HG03575 (cell line): Measurements from ENCODE around the gene MMRN2.
"Not testable (repeated sequence)": the region's sequence is repeated elsewhere in the genome, so short reads cannot be mapped to it uniquely, and the experiment has no call there.

Experiments
- ATAC-seq: cut with Tn5 transposase; IDR thresholded peaks from one replicate; pipeline ENCODE4 v1.9.1; 2021; ENCODE audit not compliant: unreplicated experiment, insufficient number of reproducible peaks, low FRiP score; ENCODE audit errors: extremely low read depth

Gene MMRN2

DNA sequence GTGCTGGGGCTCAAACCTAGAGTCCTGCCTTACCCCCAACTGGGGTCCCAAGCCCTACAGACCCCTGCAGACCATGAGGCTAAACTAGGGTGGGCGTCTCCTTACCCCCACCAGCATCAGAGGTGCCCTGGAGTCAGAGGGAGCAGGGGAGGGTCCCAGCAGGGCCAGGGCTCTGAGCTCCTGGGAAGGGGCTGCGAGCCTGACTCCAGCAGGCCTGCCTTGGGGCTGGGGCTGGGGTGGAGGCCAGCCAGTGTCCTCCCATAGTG, 2.3 kb upstream of the MMRN2 start:
- no peak for ATAC-seq

DNA sequence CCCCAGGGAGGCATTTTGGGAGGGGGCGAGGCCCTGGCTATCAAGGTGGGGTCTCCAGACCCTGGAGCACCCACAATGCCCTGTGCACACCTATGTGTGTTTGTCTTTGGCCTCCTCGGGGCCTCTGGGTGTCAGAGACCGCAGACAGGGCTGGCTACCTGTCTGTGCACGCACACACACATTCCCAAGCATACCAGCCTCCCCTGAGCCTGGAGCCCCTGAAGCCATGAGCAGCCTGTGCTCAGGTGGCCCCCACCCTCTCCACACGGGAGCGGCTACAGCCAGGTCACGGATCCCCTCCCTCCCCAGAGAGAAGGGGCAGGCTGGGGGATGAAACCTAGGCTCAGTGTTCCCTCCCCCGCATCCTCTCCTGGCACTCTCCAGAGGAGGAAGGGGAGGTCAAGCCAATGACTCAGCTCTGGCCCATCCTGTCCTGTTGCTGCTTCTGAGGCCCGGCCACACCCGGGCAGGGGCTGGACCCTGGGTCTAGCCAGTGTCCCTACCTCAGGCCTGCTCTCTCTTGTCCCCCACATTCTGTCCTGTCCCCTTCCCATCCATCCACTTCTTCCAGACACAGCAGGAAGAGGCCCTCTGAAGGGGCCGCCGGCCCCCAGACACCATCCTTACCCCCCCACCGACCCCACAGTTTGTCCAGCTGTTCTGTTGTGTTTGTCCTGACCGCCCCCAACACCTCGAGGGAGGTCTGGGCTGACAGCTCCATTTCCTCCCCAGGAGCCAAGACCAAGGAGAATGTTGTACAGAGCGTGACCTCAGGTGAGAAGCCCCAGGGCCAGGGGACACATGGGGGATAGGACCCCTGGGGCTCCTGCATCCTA, 1.7 kb upstream of the MMRN2 start:
- no peak for ATAC-seq

DNA sequence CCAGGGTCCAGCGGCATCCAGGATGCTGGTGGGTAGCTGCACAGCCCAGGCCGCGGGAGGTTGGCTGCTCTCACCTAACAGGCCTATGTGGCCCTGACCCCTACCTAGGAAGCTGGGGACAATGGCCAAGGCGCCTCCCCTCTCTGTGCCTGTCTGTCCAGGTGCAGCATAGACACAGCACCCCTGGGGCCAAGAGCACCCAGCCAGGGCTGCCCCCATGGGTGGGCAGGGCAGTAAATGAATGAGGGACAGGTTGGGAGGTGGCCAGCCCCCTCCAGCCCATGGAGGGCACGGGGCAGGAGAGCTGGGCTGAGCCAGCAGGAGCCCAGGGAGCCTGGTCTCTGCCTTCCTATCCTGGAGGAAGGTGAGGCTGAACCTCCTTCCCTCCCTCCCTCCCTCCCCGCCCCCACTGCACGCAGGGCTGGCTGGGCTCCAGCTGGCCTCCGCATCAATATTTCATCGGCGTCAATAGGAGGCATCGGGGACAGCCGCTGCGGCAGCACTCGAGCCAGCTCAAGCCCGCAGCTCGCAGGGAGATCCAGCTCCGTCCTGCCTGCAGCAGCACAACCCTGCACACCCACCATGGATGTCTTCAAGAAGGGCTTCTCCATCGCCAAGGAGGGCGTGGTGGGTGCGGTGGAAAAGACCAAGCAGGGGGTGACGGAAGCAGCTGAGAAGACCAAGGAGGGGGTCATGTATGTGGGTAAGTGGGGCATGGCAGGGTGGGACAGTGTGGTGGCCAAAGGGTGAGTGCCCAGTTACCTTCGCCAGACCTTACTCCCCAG, 893 bp upstream of the MMRN2 start, which contains the start of gene SNCG:
Gene SNCG, plus strand, starts transcription at position 484 of the 785 bp plus-strand sequence. Its CDS starts 99 bp downstream, at position 583.
- no peak for ATAC-seq

DNA sequence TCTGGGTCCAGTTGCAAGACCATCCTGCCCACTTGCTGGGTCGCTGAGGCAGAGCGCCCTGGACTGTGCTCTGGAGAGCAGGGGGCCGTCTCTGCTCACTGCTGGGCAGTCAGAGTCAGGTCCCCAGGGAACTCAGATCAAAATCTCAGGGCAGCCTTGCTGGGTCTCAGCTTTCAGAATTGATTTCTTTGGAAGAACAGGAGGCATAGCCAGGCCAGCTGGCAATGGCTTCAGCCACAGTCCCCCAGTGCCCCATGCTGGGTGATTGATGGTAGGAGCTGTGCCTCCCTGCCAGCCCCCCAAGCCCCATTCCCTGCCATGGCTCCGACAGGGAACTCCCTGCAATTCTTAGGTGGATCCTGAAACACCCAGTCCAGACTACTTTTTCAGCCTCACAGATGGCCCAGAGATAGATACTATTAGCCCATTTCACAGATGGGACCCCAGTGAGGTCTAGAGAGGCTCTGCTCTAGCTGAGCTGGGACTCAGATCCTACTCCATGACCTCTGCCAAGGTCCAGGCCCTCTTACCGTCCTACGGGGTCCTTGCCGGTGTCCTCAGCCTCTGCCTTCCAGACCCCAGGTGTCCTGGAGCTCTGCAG, 467 bp downstream of the MMRN2 start:
- no peak for ATAC-seq

DNA sequence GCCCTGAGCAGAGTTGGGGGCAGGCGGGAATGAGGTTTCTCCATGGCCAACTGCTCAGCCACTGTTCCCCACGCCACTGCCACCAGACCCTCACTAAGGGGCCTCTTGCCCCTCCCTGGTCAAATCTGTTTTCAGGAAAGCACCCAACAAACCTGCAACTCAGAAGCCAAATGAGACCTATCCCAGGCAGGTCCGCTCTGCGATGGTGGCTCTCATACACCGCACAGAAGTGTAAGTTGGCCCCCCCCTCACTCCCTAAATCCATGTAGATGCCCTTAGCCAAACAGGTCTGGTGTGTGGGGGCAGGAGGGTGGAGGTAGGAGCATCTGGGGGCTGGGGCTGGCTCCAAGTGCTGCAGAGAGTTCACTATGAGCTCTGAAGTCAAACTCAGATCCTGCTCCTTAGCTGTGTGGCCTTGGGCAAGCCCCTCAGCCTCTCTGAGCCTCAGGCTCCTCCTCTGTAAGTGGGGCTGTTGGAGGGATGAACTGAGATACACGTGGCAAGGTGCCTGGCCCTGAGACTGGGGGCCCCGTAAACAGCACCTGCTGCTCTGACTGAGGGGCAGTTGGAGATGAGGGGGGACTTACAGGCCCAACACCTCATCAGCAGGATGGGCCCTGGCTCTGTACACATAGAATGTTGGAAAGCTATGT, 1.1 kb downstream of the MMRN2 start:
- ATAC-seq = no peak

DNA sequence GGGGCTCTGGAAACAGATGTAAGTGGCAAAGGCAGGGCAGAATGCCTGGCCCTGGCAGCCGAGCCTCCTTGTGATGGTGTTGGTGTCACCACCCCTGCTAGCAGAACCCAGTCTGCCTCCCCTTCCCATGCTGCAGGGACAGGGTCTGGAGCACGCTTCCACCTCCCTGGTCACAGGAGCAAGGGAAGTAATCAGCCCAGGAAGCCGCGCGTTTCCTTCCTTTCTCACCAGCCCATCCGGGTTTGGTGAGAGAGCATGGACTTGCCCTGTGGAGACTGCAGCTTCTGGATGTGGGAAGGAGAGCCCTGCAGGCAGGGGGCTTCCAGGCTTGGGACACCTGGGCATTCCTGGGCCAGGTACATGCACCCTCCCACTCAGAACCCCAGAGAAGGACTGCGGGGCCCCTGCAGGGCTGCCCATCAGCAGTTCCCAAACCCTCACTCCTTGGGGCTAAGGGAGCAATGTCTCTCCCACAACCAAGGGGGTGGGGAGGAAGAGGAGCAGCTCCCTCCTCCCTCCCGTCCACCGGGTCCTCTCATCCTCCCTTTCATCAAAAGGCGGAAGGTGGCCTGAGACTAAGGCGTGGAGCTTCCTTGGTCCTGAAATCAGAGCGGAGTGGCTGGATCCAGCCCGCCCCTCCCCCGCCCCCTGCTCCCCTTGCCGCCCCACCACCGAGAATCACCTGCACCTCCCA, 1.8 kb downstream of the MMRN2 start:
- ATAC-seq = no peak

DNA sequence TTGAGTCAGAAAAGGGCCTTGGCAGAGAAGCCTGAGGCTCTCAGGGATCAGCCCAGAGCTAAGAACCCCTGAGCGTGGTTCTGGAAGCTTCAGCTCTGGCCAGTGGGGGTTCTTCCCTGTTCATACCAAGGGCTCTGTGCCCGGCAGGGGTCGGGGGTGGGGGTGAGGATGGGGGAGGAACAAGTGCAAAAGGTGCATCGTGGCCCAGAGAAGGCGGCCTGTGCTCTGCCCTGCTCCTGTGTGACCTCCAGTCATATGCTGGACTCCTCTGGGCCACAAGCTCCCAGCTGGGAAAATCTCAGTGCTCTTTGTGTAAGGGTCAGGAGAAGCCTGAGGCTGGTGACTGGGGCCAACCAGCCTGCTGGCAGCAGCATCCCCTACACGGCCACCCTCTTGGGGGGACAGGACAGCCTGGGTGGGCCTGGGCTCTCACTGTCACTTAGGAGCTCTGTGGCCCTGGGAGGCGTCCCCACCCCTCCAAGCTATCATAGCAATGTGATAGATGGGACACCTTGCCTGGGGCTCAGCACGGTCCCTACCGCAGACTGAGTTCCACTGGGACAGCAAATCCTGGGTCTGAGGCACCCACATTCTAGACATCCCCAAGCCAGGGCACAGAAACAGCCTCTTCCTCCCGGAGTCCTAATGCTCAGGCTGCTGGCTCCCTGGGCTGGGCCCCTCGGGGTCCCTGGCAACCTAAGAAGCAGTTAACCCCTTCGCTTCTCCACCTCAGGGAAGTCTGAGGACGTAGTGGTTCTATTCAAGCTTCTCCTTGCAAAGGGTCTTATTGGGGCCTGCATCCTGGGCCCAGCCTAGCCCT, 2.5 kb downstream of the MMRN2 start:
- no peak for ATAC-seq

DNA sequence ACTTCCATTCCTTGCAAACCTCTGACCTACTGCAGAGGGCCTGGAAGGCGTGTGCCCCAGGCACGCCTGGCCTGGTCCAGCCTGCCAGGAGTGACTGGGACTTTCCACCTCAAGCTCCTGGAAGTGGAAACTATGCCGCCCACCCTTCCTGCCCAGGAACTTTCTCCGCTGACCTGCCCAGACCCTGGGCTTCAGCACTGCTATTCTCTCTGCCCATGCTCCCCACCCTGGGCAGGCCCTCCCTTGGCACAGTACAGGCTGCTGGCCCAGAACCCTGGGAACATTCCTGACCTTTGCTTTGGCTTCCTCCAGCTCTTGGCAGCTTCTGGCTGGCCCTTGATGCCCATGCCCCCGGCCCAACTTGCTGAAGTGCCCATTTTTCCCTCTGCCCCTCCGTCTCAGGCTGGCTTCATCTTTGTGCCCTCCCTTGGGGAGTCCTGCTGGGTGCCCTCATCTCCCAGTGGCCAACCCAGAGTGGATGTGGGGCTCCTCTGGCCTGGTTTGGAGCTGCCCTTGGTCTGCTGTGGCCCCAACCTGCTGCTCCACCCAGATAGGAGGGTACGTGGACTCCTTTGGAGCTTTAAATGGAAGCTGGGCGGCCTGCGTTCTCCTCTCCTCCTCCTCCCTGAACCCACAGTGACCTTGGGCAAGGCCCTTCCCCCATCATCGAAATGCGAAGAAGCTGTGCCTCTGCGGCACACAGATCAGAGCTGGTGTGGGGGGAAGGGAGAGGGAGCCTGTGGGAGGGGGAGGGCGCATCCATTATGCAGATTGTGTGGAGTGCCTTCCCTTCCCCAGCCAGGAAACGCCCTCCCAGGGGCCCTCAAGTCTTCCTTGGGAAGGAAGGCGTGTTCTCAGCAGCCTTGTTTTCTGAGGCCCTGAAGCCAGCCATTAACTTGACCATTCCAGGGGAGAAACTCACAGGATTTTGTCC, 3.4 kb downstream of the MMRN2 start:
- no peak for ATAC-seq

DNA sequence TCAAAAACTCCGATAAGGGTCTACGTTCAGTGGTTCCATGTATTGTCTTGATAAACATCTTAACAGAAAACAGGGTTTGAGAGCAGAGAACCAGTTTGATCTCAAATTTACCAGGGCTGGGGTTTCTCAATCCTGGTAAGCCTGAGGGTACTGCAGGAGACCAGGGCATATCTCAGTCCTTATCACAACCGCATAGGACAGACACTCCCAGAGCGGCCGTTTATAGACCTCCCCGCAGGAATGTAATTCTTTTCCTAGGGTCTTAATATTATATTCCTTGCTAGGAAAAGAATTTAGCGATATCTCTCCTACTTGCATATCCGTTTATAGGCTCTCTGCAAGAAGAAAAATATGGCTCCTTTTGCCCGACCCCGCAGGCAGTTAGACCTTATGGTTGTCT, 4.7 kb downstream of the MMRN2 start:
- ATAC-seq = not testable (repeated sequence)

DNA sequence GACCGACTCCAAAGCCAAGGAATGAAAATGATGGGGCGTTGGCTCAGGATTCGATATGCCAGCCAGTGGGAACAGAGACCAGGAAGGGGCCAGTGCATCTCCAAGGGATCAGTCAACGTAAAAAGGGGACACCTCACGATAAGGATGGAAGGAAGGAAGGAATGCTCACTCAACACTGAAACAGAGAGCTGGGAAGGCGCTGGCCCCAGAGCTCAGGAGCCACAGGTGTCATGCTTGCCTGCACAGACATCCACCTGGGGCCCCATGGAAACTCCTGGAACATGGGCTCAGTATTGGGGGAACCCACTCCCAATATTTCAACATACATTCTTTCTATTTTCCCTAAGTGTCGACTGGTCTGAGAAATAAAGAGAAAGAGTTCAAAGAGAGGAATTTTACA, 5.3 kb downstream of the MMRN2 start:
- ATAC-seq = no peak

DNA sequence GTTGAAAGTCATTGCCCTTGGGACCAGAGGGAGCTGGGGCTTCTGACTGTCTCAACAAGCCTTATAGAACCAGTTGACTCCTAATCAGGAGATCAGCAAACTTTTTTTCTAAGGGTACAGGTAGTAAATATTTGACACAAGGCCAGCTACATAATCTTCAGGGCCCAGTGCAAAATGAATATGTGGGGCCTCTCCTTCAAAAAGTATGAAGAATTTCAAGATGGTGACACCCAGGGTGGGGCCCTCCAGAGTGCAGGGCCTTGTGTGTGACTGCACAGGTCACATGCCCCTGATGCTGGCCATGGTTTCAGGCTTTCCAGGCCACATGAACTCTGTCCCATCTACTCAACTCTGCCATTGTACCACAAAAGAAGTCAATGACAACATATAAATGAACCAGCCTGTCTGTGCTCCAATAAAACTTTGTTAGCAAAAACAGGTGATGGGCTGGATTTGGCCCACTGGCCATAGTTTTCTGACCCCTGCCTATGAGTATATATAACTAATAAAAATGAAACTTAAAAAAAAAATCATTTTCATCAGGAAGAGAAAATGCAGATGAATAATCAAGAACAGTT, 6.1 kb downstream of the MMRN2 start:
- no peak for ATAC-seq

DNA sequence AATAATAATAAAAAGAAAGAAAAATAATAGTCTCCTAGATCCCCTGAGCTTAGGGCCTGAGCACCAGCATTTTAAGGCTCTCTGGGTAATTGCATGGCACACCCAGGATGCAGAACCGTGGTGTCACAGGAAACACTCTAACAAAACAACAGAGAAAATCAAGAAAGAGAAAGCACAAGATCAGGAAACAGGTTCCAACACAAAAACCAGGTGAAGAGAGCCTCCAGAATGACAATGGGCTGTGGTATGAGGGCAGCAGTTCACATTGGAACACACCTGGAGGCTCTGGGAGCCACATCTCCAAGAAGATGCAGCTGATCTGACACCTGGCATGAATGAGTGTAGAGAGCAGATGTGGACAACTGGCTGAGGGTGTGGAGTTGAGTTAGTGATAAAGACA, 7.1 kb downstream of the MMRN2 start:
- no peak for ATAC-seq

DNA sequence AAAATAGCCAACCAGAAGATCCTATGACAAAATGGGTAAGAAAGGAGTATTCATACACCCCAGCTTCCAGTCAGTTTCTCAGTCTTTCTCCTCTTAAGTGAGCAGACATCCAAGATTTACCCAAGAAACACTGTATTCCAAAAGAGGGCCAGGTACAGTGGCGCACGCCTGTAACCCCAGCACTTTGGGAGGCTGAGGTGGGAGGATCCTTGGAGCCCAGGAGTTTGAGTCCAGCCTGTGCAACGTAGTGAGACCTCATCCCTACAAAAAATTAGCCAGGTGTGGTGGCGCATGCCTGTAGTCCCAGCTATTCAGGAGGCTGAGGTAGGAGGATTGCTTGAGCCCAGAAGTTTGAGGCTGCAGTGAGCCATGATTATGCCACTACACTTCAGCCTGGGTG, 9.6 kb downstream of the MMRN2 start:
- not testable (repeated sequence) for ATAC-seq

DNA sequence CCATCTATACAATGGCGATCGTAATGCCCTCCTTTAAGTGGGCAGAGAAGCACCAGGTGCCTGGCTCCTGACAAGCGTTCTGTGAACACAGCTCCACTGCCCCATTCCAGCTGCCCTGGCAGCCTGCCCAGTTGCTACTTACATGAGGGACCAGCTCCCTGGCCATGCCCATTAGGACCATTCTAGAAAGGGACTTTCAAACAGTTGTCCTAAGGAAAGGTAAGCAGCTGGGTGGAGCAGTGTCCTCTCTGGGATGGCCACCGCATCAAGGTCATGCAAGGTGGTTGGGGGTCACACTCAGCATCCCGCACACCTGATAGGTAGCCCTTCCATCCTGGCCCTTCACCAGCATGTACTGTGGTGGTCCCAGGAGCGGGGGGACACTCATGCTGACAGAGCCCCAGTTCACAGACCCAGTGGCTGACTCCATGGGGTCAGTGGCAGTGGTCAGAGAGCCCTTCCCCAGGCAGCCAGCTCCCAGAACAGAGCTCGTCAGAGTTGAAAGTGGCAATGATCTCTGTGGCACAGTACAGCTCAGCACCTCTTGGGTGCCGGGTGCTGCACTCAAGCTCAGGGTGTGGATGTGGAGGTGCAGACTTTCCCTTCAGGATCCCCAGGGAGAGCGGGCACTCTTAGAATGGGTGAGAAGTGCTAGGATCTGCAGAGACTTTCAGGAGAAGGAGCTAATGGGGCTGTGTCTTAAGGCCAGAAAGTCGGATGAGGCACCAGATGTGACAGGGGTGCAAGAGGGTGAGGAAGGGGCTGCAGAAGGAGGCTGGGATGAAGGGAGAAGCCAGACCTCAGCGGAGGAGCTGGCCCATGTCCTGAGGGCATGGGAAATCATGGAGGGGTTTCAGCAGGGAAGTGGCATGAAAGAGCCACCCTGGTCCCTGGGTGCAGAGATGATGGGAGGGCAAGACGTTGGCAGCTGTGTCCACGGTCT, 10.9 kb downstream of the MMRN2 start:
- no peak for ATAC-seq

DNA sequence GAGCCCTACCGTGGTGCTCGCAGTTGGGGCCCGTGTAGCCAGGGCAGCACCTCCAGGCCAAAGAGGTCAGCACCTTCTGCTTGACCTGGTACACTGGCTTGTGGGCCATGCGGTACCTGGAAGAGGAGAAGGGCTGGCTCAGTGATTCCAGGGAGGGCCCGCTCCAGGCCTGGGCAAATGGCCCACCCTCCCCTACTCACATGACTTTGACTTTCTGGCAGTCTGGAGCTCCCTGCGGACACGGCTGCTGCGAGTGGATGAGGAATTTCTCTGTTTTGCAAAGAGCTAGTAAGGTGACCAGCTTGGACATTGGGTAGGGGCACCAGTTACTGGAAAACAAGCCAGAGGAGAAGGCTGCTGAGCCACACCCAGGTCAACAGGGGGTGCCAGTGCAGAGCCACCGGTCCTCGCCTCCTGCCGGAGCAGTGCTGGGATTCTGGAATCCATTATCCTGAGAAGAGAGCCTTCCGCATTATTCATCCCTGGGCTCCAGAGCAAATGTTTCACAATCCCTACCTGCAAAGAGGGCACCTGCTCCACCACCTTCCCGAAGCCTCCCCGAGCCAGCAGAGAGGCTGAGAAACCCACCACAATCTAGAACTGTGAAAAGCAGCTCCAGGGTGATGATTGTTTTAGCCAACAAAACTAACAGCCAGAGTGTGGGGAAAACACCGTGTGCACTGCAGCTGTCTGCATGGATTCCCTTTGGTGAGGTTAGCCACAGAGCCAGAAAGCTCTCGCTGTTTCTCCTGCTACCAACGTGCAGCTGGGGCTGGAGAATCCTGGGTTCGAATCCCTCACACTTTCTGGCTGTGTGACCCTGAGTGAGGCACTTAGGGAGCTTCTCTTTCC, 11.8 kb downstream of the MMRN2 start:
- no peak for ATAC-seq
